Measurements from ENCODE around the gene WDR19.

The WDR19 gene

GRCh38 chr4:39231660-39232059 lies 49.3 kb downstream of the WDR19 start:
- no peak overlapping the region for H3K4me3 ChIP-seq (ENCODE audit: low read length)
- no peak for DNase-seq (ENCODE audit: low read depth)
- TF ChIP-seq, protein P1, sequence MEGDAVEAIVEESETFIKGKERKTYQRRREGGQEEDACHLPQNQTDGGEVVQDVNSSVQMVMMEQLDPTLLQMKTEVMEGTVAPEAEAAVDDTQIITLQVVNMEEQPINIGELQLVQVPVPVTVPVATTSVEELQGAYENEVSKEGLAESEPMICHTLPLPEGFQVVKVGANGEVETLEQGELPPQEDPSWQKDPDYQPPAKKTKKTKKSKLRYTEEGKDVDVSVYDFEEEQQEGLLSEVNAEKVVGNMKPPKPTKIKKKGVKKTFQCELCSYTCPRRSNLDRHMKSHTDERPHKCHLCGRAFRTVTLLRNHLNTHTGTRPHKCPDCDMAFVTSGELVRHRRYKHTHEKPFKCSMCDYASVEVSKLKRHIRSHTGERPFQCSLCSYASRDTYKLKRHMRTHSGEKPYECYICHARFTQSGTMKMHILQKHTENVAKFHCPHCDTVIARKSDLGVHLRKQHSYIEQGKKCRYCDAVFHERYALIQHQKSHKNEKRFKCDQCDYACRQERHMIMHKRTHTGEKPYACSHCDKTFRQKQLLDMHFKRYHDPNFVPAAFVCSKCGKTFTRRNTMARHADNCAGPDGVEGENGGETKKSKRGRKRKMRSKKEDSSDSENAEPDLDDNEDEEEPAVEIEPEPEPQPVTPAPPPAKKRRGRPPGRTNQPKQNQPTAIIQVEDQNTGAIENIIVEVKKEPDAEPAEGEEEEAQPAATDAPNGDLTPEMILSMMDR (conservative IDR thresholded peaks at IDR 0.05; ENCODE audit: low read length), result no peak

DNA sequence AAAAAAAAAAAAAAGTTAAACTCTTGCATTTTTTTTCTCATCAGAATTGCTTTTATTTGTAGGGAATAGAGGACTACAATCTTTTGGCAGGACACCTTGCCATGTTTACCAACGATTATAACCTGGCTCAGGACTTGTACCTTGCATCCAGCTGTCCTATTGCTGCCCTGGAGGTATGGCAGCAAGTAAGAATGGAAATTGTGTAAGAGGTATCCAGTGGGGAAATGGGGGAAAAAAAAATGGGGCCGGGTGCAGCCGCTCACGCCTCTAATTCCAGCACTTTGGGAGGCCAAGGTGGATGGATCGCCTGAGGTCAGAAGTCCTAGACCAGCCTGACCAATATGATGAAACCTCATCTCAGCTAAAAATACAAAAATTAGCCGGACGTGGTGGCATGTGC lies 49.8 kb downstream of the WDR19 start:
- DNase-seq (ENCODE audit: low read depth), result no peak
- TF ChIP-seq, protein P1 (conservative IDR thresholded peaks at IDR 0.05; ENCODE audit: low read length), result no peak
- no peak overlapping the region for H3K4me3 ChIP-seq (ENCODE audit: low read length)

- H3K4me3 ChIP-seq (ENCODE audit: low read length), result no peak overlapping the region
- TF ChIP-seq, protein P1 (conservative IDR thresholded peaks at IDR 0.05; ENCODE audit: low read length), result no peak
- no peak for DNase-seq (ENCODE audit: low read depth)
These were observed 50.8 kb downstream of the WDR19 start for GRCh38 chr4:39233114-39233513.

DNA sequence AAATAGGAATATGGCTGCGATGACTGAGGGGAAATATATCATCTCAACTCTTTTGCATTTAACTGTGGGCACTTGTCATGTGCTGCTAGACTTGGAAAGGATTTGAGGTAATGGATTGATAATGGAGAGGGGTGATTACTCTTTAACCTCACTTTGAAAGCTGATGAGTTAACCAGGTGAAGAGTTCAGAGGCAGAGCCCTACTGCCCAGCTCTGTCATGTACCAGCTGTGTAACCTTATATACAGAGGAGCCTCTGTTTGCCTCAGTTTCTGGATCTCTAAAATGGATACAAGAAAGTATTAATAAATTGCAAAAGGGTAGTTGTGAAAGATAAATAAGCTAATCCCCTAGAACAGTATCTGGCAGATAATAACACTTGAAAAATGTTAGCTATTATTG lies 51.5 kb downstream of the WDR19 start:
- H3K4me3 ChIP-seq (ENCODE audit: low read length), result no peak overlapping the region
- no peak for DNase-seq (ENCODE audit: low read depth)
- TF ChIP-seq, protein P1 (conservative IDR thresholded peaks at IDR 0.05; ENCODE audit: low read length), result no peak

- no peak for DNase-seq (ENCODE audit: low read depth)
- no peak overlapping the region for H3K4me3 ChIP-seq (ENCODE audit: low read length)
- TF ChIP-seq, protein P1 (conservative IDR thresholded peaks at IDR 0.05; ENCODE audit: low read length), result no peak
These were observed 52.7 kb downstream of the WDR19 start for GRCh38 chr4:39235021-39235420.

GRCh38 chr4:39235696-39236095 lies 53.4 kb downstream of the WDR19 start:
- H3K4me3 ChIP-seq (ENCODE audit: low read length), result no peak overlapping the region
- DNase-seq (ENCODE audit: low read depth), result no peak
- TF ChIP-seq, protein P1 (conservative IDR thresholded peaks at IDR 0.05; ENCODE audit: low read length), result no peak

DNA sequence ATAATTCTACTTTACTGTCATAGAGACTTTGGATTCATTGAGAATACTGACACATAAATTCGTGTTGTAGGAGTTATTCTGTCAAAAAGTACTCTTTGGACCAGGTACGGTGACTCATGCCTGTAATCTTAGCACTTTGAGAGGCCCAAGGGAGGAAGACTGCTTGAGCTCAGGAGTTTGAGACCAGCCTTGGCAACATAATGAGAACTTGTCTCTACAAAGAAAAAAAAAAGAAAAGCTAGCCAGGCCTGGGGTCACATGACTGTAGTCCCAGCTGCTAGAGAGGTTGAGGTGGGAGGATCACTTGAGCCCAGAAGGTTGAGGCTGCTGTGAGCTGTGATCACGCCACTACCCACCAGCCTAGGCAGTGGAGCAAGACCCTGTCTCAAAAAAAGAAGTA lies 54.9 kb downstream of the WDR19 start:
- no peak overlapping the region for H3K4me3 ChIP-seq (ENCODE audit: low read length)
- no peak for DNase-seq (ENCODE audit: low read depth)
- TF ChIP-seq, protein P1 (conservative IDR thresholded peaks at IDR 0.05; ENCODE audit: low read length), result no peak
